Measurements from ENCODE around the gene TMPRSS13.
"Not testable (repeated sequence)": the region's sequence is repeated elsewhere in the genome, so short reads cannot be mapped to it uniquely, and the experiment has no call there.

TMPRSS13 gene

DNA sequence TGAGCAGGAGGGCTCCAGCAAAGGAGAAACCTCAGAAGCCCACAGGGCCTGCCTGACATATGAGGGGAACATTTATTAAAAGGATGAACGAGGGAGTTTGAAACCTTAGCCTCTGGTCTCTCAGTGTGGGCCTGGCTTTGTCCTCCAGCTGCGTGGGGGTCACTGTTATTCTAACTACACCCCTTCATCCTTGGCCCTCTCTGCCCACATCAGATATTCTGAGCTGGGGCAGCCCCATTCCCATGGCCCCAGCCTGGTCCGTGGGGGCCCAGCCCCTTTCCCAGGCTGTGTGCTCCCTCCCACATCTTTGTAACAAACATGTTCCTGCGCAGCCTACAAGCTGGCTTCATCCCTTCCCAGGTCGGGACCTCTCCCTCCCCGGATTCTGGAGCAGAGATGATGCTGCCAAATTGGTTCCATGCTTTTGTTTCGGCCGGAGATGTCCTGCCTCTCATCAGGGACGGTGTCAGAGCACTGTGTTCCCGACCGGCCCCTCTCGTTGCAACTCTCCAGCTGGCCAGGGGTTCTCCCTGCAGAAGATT lies 56.7 kb downstream of the TMPRSS13 start:
- DNase-seq (ENCODE audit: low read depth in 2 of 2) = no peak

- no peak for DNase-seq (ENCODE audit: low read depth in 2 of 2)
These were observed 57.4 kb downstream of the TMPRSS13 start for GRCh38 chr11:117871784-117872183.

DNA sequence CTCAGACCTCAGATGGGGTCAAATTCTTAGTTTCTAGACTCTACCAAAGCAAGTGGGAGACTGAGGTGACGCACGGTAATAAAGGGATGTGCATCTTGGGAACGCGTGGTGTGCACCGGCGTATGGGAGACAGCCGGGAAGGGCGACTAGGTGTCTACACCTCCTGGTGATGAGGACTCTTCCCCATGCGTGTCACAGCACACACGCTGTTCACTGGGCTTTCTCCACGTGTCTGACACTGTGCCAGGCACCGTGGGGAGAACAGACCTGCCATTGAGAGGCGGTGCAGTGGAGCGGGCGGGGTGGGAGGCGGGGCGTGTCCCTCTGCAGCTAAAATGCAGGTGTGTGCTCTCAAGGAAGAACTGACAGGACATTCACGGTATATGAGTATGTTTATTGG lies 58.0 kb downstream of the TMPRSS13 start:
- no peak for DNase-seq (ENCODE audit: low read depth in 2 of 2)

DNA sequence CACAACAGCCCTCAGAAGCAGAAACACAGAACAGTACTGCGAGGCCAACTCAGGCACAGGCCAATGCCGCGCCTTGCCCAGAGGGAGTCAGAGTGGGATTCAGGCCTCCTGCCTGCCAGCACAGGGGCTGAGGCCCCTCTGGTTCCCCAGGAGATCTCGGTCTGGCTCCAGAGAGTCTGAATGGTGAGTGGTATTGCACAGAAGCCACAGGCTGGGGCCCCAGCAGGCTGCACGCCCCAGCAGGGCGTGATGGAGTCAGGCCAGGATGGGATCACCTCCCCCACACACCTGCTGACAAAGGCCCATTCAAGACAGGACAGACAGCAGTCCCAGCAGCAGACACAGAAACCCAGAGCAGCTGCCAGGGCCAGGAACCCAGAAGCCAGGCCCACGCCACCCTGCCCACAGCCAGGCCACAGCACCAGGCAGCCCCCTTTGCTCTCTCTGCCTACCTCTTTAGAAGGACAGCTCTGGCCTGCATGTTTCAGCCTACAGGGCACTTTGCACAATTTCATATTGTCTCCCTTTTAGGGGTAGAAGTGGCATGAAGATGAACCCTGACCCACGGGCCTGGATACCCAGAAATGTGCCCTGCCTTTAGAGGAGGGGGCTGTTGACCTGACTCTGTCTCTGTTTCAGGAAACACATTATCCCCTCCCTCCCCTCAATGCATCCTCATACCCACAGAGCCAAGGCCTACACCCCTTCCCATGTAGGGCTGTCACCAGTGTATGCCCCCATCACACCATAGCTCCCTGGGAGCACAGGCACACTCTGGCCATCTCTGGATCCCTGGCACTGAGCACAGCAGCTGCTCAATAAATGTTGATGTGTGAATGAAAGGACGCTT lies 58.9 kb downstream of the TMPRSS13 start:
- DNase-seq (ENCODE audit: low read depth in 2 of 2) = no peak

- no peak for DNase-seq (ENCODE audit: low read depth in 2 of 2)
These were observed 59.6 kb downstream of the TMPRSS13 start for GRCh38 chr11:117869604-117870003.

DNA sequence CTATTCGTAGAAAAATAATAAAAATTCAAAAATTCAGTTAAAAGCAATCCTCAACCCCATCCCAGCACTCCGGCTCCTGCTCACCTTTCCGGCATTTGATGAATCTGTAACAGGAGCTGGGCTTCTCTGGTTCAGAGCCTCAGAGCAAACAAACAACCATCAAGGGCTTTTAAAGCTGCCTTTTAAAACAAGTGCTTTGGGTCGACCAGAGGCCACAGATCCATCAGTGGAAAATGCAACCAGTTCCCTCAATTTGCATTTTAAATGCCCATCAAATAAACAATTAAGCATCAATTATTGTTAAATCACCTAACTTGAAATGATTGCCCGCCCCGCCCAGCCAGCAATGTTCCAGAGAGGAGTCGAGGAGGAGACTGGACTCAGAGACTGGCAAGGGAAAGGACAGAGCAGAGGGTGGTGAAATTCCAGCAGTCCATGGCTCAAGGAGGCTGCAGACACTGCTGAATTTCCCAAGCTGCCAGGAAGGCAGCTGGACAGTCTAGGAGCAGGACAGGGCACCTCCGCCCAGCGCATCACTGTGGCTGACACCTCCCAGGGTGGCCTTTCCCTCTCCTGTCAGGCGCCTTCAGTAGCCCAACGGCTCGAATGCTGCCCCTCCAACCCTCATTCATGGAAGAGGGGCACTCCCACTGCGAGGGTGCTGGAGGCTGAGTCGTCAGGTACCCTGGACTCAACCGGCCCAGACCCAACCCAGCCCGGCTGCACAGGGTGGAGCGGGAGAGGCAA lies 60.2 kb downstream of the TMPRSS13 start:
- DNase-seq (ENCODE audit: low read depth in 2 of 2) = no peak

- no peak for DNase-seq (ENCODE audit: low read depth in 2 of 2)
These were observed 61.1 kb downstream of the TMPRSS13 start for GRCh38 chr11:117868088-117868487.

- DNase-seq (ENCODE audit: low read depth in 2 of 2) = no peak
These were observed 62.7 kb downstream of the TMPRSS13 start for GRCh38 chr11:117866526-117866925.

DNA sequence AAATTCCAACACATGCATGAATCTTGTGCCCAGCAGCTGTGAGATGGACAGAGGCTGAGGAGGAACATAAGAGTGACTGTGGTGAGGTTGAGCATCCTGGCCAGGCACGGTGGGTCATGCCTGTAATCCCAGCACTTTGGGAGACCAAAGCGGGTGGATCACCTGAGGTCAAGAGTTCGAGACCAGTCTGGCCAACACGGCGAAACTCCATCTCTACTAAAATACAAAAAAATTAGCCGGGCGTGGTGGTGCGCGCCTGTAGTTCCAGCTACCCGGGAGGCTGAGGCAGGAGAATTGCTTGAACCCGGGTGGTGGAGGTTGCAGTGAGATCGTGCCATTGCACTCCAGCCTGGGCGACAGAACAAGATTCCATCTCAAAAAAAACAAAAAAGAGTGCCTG lies 63.7 kb downstream of the TMPRSS13 start:
- DNase-seq (ENCODE audit: low read depth in 2 of 2) = not testable (repeated sequence)

DNA sequence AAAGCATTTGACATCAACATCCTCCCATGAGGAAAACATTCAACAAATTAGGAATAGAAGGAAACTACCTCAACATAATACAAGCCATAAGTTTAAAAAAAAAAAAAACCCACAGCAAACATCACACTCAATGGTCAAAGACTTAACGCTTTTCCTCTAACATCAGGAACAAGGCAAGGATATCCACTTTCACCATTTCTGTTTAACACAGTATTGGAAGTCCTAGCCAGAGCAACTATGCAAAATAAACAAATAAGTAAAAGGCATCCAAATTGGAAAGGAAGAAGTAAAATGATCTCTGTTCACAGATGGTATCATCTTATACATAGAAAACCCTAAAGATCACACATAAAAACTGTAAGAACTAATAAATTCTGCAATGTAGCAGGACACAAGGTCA lies 65.8 kb downstream of the TMPRSS13 start:
- no peak for DNase-seq (ENCODE audit: low read depth in 2 of 2)

GRCh38 chr11:117862753-117863152 lies 66.4 kb downstream of the TMPRSS13 start:
- no peak for DNase-seq (ENCODE audit: low read depth in 2 of 2)

GRCh38 chr11:117862019-117862725 lies 67.0 kb downstream of the TMPRSS13 start:
- no peak for DNase-seq (ENCODE audit: low read depth in 2 of 2)

GRCh38 chr11:117861151-117862018 lies 67.8 kb downstream of the TMPRSS13 start:
- no peak for DNase-seq (ENCODE audit: low read depth in 2 of 2)

DNA sequence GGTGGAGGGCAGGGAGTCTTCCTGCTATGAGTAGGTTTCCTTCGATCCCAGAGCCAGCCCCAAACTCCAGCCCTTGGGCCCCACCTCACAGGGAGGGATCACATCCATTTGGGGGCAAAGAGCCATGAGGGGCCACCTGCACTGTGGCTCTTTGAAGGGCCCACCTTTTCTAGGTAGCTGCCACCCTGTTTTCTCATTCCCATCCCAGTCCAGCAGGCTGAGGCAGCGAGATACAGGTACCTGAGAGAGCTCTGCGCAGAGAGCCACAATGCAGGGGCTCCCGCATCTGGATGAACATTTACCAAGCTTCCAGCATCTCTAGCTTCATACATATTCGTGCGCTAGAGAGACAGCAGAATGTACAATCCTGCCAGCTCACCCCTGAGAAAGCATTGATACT lies 69.1 kb downstream of the TMPRSS13 start:
- no peak for DNase-seq (ENCODE audit: low read depth in 2 of 2)

DNA sequence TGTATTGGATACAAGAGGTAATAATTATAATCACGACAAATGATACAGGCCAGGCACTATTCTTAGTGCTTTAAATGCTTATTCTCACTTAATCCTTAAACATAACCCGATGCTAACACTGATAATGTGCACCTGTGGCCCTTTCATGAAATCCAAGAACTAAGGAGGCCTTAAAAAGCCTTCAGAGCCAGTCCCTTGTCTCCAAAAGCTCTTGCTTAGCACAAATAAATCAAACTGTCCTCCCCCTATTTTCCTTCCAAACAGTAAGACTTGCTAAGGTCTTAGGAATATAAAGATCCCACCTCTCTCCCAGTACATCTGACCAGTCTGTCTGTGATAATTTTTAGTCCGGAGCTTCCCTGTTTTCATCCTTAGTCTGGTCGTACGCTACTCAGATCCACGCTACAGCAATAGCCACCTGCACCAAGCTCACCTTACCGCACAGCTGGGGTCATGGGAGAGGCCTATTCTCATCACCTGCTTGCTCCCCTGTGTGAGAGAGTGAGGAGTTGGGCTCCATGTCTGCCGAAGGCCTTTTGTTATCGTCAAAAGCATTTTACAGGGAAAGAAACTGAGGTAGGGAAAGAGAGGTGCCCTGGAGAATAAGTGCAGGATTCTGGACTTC lies 69.6 kb downstream of the TMPRSS13 start:
- no peak for DNase-seq (ENCODE audit: low read depth in 2 of 2)

DNA sequence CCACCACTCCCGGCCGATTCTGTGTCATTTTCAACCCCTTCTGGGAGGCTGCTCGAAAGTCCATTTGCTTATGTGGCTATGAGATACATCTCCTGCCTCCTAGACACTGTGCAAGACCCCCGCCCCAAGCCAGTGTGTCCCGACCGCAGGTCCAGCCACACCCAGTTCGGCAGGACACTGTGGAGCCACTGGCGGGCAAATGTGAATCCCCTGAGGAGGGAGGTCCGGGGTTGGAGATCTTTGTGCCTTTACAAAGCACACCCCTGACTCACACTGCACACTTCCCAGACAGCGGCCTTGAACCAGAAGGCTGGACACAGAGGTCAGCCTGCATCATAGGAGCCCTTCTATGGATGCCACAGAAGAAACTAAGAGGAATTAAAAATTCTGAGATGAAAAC lies 70.1 kb downstream of the TMPRSS13 start:
- DNase-seq (ENCODE audit: low read depth in 2 of 2) = no peak

DNA sequence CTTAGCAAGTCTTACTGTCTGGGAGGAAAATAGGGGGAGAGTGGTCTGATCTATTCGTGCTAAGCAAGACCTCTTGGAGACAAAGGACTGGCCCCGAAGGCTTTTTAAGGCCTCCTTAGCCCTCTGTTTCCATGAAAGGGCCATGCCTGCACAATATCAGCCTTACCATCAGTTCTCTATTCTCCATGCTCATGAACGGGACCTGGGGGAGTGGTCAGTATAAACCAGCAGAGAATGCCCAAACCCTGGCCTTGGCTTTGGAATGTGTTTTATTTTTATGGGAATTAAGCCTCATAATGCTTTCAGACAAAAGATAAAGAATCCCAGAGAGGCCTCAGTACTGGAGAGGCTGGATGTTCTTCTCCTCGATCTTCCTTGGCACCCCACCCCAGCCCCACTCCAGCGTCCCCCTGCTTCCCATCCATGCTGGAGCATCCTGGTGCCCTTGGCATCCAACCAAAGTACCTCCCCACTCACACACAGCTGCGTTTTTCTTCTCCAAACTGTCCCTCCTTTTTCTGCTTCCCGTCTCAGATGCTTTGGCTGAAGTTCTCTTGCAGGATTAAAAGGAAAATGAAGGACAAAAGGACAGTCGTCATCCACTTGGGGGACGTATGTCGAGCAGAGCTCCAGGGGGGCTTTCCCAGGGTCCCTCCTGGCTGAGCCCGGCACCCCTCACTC lies 71.3 kb downstream of the TMPRSS13 start:
- no peak for DNase-seq (ENCODE audit: low read depth in 2 of 2)

DNA sequence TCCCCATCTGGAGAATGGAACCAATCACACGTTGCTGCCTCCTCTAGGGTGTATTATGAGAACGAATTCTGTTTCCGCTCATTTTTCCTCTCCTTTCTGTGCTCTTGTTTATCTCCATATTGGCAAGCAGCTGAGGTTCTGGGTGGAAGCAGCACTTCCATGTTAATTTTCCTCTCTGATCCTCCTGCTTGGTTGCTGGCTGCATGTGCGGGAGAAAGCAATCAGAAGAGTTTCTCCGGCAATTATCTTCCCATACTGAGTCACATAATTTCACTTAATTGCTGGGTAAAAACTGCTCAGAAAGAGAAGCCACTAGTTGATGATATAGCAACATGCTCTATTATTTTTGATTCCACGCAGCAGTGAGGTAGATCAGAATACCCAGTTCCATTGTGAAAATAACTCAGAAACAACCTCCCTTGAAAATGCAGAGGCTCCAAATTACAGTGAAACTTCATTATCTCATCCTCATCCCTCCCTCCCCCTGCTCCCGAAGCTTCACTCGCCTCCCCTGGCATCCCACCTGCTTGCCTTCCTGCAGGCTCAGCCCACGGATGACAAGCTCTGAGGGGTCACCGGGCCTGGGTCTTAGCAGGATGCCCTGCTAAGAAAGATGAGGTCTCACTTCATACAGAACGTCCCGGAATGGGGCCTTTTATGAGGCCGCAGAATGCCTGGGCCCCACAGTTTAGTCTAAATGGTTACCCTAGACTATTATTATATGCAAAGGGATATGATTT lies 73.1 kb downstream of the TMPRSS13 start:
- no peak for DNase-seq (ENCODE audit: low read depth in 2 of 2)

DNA sequence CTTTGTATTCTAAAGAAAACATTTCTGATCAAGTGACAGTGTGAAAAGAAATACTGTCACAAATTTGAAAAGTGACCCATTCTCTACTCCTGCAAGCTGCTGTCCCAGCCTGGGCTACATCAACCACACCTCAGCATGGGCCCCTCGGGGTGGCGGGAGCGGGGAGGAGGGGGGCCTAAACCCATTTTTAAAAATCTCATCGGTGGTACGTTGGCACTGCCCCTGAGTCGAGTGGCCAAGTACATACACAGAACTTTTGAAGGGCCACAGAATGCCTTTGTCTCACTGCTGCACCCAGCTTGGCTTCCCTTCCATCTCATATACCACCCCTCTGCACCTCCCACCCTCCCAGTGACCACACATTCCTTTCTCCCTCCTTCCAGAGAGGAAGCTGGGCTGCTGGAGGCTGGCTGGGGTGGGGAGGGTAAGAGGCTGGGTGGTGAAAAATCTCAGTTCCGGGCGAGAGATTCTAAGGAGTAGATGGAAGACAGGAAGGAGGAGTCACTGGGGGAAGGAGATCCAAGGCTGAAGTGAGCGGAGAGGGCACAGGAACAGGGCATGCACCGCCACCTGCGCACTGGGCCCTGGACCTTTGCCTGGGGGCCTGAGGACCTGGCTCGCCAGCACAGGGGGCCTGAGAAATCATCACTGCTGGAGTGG lies 73.9 kb downstream of the TMPRSS13 start:
- no peak for DNase-seq (ENCODE audit: low read depth in 2 of 2)
